GM19023 (cell line): ENCODE measurements around the gene COL11A1.
"Not testable (repeated sequence)": the region's sequence is repeated elsewhere in the genome, so short reads cannot be mapped to it uniquely, and the experiment has no call there.

Source experiments
- ATAC-seq: cut with Tn5 transposase; IDR thresholded peaks from one replicate; pipeline ENCODE4 v1.9.1; 2021; ENCODE audit warnings: mild to moderate bottlenecking, moderate library complexity; ENCODE audit not compliant: unreplicated experiment

COL11A1 gene

GRCh38 chr1:103087256-103087655 is 21.1 kb downstream of the COL11A1 start:
- ATAC-seq = no peak

DNA sequence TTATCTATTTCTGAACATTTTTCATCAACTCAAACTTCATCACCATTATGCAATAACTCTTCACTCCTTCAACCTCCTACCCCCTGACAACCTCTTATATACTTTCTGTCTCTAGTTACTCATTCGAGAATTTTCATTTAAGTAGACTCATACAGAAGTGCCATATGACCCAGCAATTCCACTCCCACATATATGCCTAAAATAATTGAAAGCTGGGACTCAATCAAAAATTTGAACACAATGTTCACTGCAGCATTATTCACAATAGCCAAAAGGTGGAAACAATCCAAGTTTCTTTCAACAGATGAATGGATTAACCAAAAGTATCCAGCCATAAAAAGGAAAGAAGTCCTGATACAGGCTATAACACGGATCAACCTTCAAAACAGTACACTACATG is 24.1 kb downstream of the COL11A1 start:
- no peak for ATAC-seq

- no peak for ATAC-seq
These were observed 32.9 kb downstream of the COL11A1 start for GRCh38 chr1:103075316-103076000.

GRCh38 chr1:103074224-103074623 is 34.1 kb downstream of the COL11A1 start:
- no peak for ATAC-seq

GRCh38 chr1:103069201-103069600 is 39.1 kb downstream of the COL11A1 start:
- no peak for ATAC-seq

- no peak for ATAC-seq
These were observed 44.4 kb downstream of the COL11A1 start for GRCh38 chr1:103063921-103064320.

GRCh38 chr1:103058391-103058790 is 49.9 kb downstream of the COL11A1 start:
- no peak for ATAC-seq

DNA sequence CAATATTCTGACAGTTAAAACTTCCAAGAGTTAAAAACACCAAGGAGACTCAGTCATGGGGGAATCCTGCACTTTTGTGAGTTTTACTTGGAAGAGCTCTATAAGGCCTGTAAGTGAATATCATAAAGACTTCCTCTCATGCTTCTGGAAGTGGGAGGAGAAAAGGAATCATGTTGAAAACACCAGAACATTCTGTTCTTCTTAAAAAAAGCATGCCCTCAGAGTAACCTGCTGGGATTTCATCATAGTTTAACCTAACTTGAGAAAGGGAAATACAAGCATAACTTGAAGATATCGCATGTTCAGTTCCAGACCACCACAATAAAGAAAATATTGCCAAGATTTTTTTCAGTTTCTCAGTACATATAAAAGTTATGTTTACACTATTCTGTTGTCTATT is 51.9 kb downstream of the COL11A1 start:
- no peak for ATAC-seq

GRCh38 chr1:103028110-103028509 is 80.2 kb downstream of the COL11A1 start:
- not testable (repeated sequence) for ATAC-seq

GRCh38 chr1:103025858-103026409 is 82.4 kb downstream of the COL11A1 start:
- no peak for ATAC-seq

GRCh38 chr1:103024051-103024450 is 84.3 kb downstream of the COL11A1 start:
- ATAC-seq = no peak

GRCh38 chr1:103002005-103002404 is 106.3 kb downstream of the COL11A1 start:
- ATAC-seq = no peak

DNA sequence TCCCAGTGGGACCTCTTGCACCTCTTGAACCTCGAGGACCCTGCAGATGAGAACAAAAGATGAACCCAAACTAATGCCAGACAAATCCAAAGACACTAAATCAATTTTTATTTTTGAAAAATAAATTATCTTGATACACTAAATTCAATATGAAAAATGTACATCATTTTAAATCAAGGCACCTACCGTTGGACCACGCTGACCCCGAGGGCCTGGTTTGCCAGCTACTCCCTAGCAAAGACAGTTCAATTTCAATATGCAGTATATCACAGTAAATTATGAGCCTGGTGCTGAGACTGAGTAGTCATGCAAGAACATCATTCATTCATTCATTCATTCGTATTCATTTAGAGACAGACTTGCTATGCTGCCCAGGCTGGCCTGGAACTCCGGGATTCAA is 129.4 kb downstream of the COL11A1 start:
- ATAC-seq = no peak

DNA sequence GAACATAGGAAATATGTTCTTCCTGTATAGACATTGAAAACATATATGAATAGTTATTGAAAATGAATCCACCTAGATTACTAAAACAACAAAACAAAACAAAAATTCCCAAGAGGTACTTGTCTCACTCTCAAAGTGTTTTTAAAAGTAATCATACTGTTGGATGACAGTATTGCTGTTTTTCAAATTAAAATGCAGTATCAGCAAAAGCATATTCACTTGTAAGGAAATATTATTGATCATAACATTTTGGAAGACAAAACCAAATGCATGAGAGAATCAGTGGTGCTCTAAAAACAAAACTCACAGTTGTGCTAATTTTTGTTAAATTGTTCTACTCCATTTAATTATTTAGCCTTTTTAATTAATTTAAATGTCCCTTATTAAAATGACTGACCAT is 131.0 kb downstream of the COL11A1 start:
- ATAC-seq = no peak

- no peak for ATAC-seq
These were observed 137.7 kb downstream of the COL11A1 start for GRCh38 chr1:102970496-102971078.

- ATAC-seq = no peak
These were observed 140.5 kb downstream of the COL11A1 start for GRCh38 chr1:102967786-102968185.

GRCh38 chr1:102961549-102961948 is 146.8 kb downstream of the COL11A1 start:
- no peak for ATAC-seq

GRCh38 chr1:102954576-102954975 is 153.7 kb downstream of the COL11A1 start:
- ATAC-seq = no peak

DNA sequence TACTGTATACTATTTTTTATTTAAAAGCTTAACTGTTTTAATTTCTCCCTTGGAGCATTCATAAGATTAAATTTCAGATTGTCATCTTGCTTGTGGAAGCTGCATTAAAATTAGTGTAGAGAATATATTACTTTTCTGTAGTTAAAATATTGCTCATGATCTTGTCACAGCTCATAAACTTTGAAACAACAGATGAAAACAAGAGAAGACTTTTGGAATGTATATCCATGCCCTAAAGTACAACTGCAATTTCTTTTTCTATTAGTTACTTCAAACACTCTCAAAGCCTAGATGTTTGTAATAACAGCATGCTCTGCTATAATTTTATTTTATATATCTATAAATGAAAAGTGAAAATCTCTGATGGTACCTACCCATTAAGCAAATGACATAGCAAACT is 155.9 kb downstream of the COL11A1 start:
- ATAC-seq = no peak

DNA sequence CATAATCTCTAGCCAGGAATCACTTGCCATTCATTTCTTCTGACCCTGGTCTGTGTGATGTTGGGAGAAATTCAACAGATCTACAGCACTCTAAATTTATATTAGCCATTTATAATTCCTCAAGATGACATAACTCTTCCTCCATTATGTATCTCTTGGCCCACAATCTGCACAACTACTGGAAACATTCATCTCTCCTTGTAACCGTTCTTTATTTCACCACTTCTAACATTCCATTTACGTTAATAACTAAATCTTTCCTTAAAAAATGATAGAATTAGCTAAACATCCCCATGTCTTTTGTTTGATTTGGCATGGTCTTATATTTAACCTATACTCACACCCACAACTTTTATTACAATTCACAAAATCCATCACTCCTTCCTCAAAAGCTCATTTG is 166.0 kb downstream of the COL11A1 start:
- no peak for ATAC-seq

DNA sequence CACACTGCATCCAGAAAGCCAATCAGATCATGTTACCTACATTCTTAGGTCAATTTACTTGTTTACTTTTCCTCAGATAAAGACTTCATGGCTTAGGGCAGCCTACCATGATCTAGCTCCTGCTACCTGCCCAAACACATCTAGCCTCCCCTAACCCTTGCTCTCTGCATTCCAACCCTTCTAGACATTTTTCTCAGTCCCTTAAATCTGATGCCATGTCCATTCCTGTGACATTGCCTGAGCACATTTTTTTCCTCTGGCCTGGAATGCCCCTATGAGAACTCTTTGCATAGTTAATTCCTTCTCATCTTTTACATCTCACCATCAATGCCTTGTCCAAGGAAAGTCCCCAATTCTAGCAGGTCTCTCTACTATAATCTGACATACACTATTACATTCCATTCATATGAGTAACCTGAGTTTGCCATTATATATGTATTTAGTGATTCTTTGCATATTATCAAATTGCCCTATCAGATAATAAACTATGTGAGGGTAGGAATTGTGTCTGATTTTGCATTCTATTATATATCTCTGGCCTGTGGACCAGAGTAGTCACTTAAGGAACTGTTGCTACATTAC is 166.9 kb downstream of the COL11A1 start:
- no peak for ATAC-seq

- ATAC-seq = no peak
These were observed 170.9 kb downstream of the COL11A1 start for GRCh38 chr1:102937401-102937800.
